ENCODE data around the gene SLC25A33.

DNA sequence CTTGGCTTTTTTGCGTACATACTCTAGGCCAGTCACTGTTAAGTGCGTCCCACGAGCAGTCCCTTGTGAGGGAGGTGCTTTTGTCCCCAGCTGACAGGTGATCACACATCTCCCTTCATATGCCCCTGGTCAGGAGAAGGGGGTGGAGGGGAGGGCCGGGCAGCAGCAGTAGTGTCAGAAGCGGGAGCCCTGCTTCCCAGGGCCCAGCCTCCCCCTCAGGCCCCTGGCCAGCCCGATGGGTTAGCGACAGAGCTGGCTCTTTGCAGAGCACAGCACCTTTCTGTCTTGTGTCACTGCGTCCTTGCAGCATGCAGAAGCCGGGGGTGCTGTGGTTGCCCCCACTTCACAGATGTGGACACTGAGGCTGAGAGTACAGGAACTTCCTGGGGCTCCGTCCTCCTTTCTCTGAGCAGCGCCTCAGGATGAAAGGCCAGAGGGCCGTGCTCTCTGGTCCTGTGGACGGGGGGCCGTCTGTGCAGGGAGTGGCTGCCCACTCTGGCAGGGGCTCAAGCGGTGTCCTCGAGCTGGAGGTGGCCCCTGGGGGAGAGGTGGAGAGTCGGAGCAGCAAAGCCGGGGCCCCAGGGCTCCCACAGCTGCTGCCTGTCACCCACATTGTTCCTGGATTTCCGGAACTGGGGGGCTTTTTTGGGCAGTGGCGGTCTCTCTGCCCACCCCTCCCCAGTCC, 55.3 kb downstream of the SLC25A33 start:
- TF ChIP-seq POLR2A (IDR thresholded peaks at IDR 0.05; ENCODE audit: low read length) (no peak), GATA1 (IDR thresholded peaks at IDR 0.05; ENCODE audit: low read depth, low read length) (no peak)
